ENCODE data around the gene CNNM1.

- TF ChIP-seq POLR2A (IDR thresholded peaks at IDR 0.05) (no peak), CTCF (IDR thresholded peaks at IDR 0.05) (no peak), POLR2AphosphoS5 (IDR thresholded peaks at IDR 0.05) (no peak), EP300 (IDR thresholded peaks at IDR 0.05) (no peak)
Observed at GRCh38 chr10:99340650-99341049, 11.5 kb downstream of the CNNM1 start.

Measured in suprapubic skin (tissue), 4 donors.